CD4-positive, alpha-beta memory T cell (primary cell): ENCODE results near the gene MLLT6. TPM values are rescaled to one million over a fixed set of nuclear protein-coding genes. Genes with fewer than 3 reads are reported as not detected.

Source experiments
- CTCF ChIA-PET: fragments of 350-600 bp; sonication (Branson Sonifier 250); formaldehyde crosslinking; loops from one replicate; lab custom pipeline; 2021; ENCODE audit warnings: inconsistent platforms; ENCODE audit not compliant: partially characterized antibody; lab: Charles Lee
- POLR2A ChIA-PET: fragments of 350-600 bp; sonication (Branson Sonifier 250); formaldehyde crosslinking; loops from one replicate; lab custom pipeline; 2021; ENCODE audit not compliant: partially characterized antibody; lab: Charles Lee
- DNase-seq, 5 donors: peaks; one replicate each; pipeline versions ENCODE4 v3.0.0 to v3.0.0-alpha.2; 2020 to 2022; ENCODE audit warnings: mixed read lengths in 1 of 5
- H3K27ac ChIP-seq: one replicate; pipeline ENCODE4 v1.7.0; 2013; ENCODE audit warnings: low read depth, low read length
- H3K27me3 ChIP-seq: 2 replicates; pipeline ENCODE4 v1.7.0; 2013; ENCODE audit warnings: mild to moderate bottlenecking, low read length, moderate library complexity; ENCODE audit not compliant: insufficient read depth
- H3K36me3 ChIP-seq: 2 replicates; pipeline ENCODE4 v1.7.0; 2013; ENCODE audit warnings: mild to moderate bottlenecking, low read length, moderate library complexity; ENCODE audit not compliant: insufficient read depth
- H3K4me1 ChIP-seq: 2 replicates; pipeline ENCODE4 v1.7.0; 2013; ENCODE audit warnings: mild to moderate bottlenecking, low read length, moderate library complexity; ENCODE audit not compliant: insufficient read depth
- H3K4me3 ChIP-seq, 2 donors: one replicate each; pipeline ENCODE4 v1.7.0; 2013; ENCODE audit warnings: low read length in 2 of 2, mild to moderate bottlenecking in 1 of 2
- H3K9me3 ChIP-seq, 2 donors: one replicate each; pipeline ENCODE4 v1.7.0; 2013; ENCODE audit warnings: low read length in 2 of 2, control low read depth in 1 of 2; ENCODE audit not compliant: control insufficient read depth in 1 of 2
- H3K27ac Mint-ChIP-seq, 7 donors: one replicate each; pipeline ENCODE4 v1.8.0; 2020 to 2021; ENCODE audit warnings: mixed read lengths in 7 of 7, mild to moderate bottlenecking in 6 of 7, inconsistent platforms in 3 of 7, moderate library complexity in 3 of 7
- H3K27me3 Mint-ChIP-seq, 2 donors: one replicate each; pipeline ENCODE4 v1.8.0; 2020 to 2021; ENCODE audit warnings: mixed read lengths in 2 of 2
- H3K36me3 Mint-ChIP-seq, 2 donors: one replicate each; pipeline ENCODE4 v1.8.0; 2020 to 2021; ENCODE audit warnings: mixed read lengths in 2 of 2, inconsistent platforms in 1 of 2, mild to moderate bottlenecking in 1 of 2
- H3K4me1 Mint-ChIP-seq, 4 donors: one replicate each; pipeline ENCODE4 v1.8.0; 2020 to 2021; ENCODE audit warnings: mixed read lengths in 4 of 4, mild to moderate bottlenecking in 1 of 4
- H3K4me3 Mint-ChIP-seq, 8 donors: one replicate each; pipeline ENCODE4 v1.8.0; 2020 to 2021; ENCODE audit warnings: mixed read lengths in 8 of 8, mild to moderate bottlenecking in 7 of 8, moderate library complexity in 6 of 8, inconsistent platforms in 3 of 8
- H3K9me3 Mint-ChIP-seq, 8 donors: one replicate each; pipeline ENCODE4 v1.8.0; 2020 to 2021; ENCODE audit warnings: mixed read lengths in 8 of 8, mild to moderate bottlenecking in 5 of 8, inconsistent platforms in 3 of 8, moderate library complexity in 1 of 8
- intact Hi-C: fragments of 100-400 bp; cut with micrococcal nuclease; formaldehyde crosslinking; loops from one replicate; pipeline ENCODE4 v1.15.1; 2023
- polyA plus RNA-seq, 2 donors: library from polyadenylated mRNA; unstranded; fragments of 300-500 nt; fragmentation: Illumina TruSeq; gene quantifications; one replicate each; pipeline ENCODE4 v1.2.3, GENCODE V29; 2021
- total RNA-seq, 2 experiments: library from RNA; stranded (reverse); gene quantifications; one replicate each; pipeline ENCODE4 v1.2.3, GENCODE V29; 2021

MLLT6 gene
- total and polyA plus RNA-seq, 4 experiments from 2014 or later = 3.0 to 505 (median 254) TPM

DNA sequence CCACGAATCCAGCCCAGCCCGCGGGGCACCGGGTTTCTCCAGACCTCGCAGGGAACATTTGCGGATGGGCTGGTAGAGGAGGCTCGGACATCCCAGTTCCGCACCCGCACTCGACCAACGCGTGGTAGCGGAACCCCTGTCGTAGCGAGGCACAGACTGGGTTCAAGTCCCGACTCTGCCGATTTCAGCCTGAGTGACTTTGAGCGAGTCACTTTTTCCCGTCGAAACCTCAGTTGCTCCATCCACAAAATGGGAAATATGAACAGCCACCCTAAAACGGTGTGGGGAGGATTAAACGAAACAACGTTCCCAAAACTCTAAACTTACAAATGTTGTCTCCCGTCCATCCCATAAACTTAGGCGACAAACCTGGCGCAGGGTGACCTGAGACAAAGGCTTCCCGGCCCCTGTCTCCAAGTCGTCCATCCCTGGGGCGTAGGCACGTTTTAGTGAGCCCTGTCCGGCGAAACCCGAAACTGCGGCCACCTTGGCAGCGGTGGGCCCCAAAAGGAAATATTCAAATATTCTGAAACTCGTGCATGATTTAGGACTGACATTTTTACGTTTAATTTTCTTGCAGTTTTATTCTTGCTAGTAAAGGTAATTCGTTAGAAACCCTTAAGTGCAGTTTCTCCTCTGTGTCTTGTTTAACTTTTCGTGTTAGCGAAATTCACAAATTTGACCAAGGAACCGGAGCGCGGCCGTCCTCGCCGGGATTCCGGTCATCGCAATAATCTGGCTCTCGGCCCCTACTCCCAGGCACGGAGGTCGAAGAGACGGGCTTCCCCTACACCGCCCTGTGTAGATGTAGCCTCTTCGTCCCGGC, 1.9 kb upstream of the MLLT6 start:
- peak overlapping the region; percentile 92 to 98 (median 98) for H3K27ac Mint-ChIP-seq
- ChIA-PET POLR2A (interaction anchor here (0.5 to 14.0 kb wide), 9 partner anchors 12 to 168 kb away, joined by 3 to 588 read pairs (median 7); partner anchors contain the start of genes CISD3, CWC25, EPOP and PSMB3), CTCF (interaction anchor here (1.1 to 6.5 kb wide), 4 partner anchors 25 to 144 kb away, joined by 4 to 34 read pairs (median 4); partner anchors contain the start of gene PSMB3)
- peaks cover 46% of the 10 kb centered on the region for H3K4me1 ChIP-seq
- no peaks in the 10 kb centered on the region for H3K36me3 ChIP-seq
- H3K36me3 Mint-ChIP-seq = peaks cover 3 to 52% of the 10 kb centered on the region in 2 donors
- H3K27ac ChIP-seq = peak overlapping the region; percentile 94
- H3K27me3 Mint-ChIP-seq = no peaks in the 10 kb centered on the region
- peak overlapping the region; percentile 92 to 99 (median 96) for H3K4me3 Mint-ChIP-seq
- H3K9me3 Mint-ChIP-seq = no peaks in the 10 kb centered on the region
- peak in 3 of 5 donors; percentile 19 to 26 (median 19) for DNase-seq
- peaks cover 26 to 70% (median 35%) of the 10 kb centered on the region in 4 donors for H3K4me1 Mint-ChIP-seq
- no peaks in the 10 kb centered on the region for H3K27me3 ChIP-seq
- H3K4me3 ChIP-seq = peak overlapping the region; percentile 74 to 97
- H3K9me3 ChIP-seq = no peaks in the 10 kb centered on the region
- intact Hi-C loops = loop anchor here (1.0 to 10.0 kb wide), 4 partner anchors 49 to 502 kb away; partner anchors contain the start of genes LASP1, PIP4K2B, PSMB3 and RPL19

DNA sequence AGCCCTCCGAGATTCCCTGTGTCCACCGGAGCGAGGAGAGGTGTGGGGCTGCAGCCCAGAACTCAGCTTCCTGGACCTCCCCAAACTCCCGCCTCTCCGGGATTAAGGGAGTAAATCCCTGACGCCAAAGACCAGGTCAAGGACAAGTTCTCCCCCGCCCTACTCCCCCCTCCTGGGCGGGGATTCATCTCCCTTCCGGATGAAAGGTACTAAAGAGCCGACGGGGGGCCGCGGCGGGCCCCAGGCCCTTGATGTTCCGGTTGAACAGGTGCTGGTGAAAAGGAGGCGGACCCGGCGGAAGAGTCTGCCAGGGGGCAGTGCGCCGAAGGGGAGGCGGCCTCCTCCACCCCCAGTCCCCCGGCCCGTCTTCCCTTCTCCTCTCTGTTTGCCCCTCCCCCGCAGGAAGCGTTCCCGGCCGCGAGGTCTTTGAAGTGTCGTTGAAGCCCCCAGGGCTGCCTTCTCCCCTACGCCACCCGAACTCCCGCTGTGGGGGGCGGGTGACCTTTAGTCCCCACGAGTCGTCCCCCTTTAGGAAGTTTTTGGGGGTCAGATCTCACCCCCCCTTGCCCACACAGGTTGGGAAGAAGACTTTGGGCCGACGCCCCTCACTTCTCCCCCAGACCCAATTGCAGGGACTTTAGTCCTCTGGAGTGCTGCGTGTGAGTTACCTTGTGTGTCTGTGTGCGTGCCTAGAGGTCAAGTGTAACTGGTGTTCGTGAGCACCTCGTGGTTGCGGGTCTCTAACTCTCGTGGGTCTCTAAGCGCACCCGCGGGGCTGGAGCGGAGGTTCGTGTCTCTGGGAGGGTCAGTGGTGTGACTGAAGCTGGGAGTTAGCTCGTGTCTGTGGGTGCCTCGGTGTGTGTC, 1.1 kb upstream of the MLLT6 start:
- POLR2A ChIA-PET = interaction anchor here (0.5 to 14.0 kb wide), 19 partner anchors 11 to 492 kb away, joined by 3 to 588 read pairs (median 4); partner anchors contain the start of genes CISD3, EPOP, LASP1 and PSMB3
- peak; percentile 52 to 81 (median 60) for DNase-seq
- H3K27me3 Mint-ChIP-seq = no peaks in the 10 kb centered on the region
- Histone ChIP-seq H3K36me3 (peaks cover 2% of the 10 kb centered on the region), H3K27me3 (no peaks in the 10 kb centered on the region), H3K27ac (peak overlapping the region; percentile 94), H3K4me3 (peak overlapping the region; percentile 89 to 97), H3K9me3 (no peaks in the 10 kb centered on the region), H3K4me1 (peaks cover 53% of the 10 kb centered on the region)
- no peaks in the 10 kb centered on the region for H3K9me3 Mint-ChIP-seq
- H3K27ac Mint-ChIP-seq = peak overlapping the region; percentile 92 to 98 (median 98)
- CTCF ChIA-PET = interaction anchor here (0.6 to 6.5 kb wide), 5 partner anchors 24 to 146 kb away, joined by 3 to 34 read pairs (median 4); partner anchors contain the start of gene PSMB3
- peaks cover 27 to 74% (median 40%) of the 10 kb centered on the region in 4 donors for H3K4me1 Mint-ChIP-seq
- peak overlapping the region; percentile 92 to 99 (median 96) for H3K4me3 Mint-ChIP-seq
- H3K36me3 Mint-ChIP-seq = peaks cover 4 to 56% of the 10 kb centered on the region in 2 donors
- intact Hi-C loops = loop anchor here (5.0 to 10.0 kb wide), 2 partner anchors 168 to 501 kb away; partner anchors contain the start of genes LASP1 and RPL19

DNA sequence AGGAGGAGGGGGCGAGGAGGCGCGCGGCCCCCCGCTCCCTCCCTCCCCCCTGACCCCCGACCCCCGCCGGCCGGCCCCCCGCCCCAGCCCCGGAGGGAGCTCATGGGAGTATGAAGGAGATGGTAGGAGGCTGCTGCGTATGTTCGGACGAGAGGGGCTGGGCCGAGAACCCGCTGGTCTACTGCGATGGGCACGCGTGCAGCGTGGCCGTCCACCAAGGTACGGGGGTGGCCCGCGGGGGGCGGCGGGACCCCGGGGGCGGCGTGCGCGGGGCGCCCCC, 390 bp downstream of the MLLT6 start:
- peaks cover 17 to 69% of the 10 kb centered on the region in 2 donors for H3K36me3 Mint-ChIP-seq
- intact Hi-C loops = loop anchor here (1.0 to 10.0 kb wide), 2 partner anchors 25 to 499 kb away; partner anchors contain the start of genes CISD3 and RPL19

DNA sequence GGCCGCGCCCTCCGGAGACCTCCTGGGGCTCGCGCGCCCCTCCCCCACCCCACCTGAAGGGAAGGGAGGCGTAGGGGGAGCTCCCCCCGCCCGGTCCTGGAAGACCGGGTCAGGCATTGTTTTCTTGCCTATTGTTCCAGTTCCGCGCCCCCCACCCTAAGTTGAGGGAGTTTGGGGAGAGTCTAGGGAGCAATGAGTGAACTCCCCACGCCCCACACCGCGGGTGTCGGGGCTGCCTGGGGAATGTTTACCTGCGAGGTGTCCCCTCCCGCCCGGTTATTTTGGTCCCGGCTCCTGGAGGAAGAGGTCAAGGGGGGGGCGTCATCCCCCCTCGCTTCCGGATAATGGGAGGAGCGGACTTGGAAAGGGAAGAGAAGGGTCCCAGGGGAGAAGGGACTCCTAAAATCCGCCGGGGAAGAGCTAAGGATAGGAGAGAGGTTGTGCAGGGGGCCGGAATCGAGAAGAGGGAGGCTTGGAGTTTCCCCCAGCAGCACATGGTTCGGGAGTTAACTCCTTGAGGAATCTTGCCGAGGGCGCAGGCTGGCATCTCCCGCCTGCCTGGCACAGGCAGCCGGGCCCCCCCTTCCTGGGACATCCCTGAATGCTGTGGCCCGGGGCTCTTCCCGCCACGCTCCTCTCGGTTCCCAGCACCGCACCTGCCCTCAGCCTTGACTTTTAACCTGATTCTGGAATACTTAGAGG, 881 bp downstream of the MLLT6 start:
- Histone ChIP-seq H3K4me1 (peaks cover 54% of the 10 kb centered on the region), H3K27ac (peak overlapping the region; percentile 76), H3K27me3 (no peaks in the 10 kb centered on the region), H3K4me3 (peak overlapping the region; percentile 66 to 89), H3K36me3 (peaks cover 22% of the 10 kb centered on the region), H3K9me3 (no peaks in the 10 kb centered on the region)
- peaks cover 18 to 74% of the 10 kb centered on the region in 2 donors for H3K36me3 Mint-ChIP-seq
- DNase-seq = peak in 3 of 5 donors; percentile 15 to 52 (median 31)
- CTCF ChIA-PET = interaction anchor here (1.8 to 6.5 kb wide), 3 partner anchors 22 to 29 kb away, joined by 9 to 34 read pairs (median 29); no protein-coding TSS in a partner anchor
- peak overlapping the region; percentile 94 to 99 (median 96) for H3K4me3 Mint-ChIP-seq
- peaks cover 28 to 81% (median 50%) of the 10 kb centered on the region in 4 donors for H3K4me1 Mint-ChIP-seq
- no peaks in the 10 kb centered on the region for H3K9me3 Mint-ChIP-seq
- H3K27me3 Mint-ChIP-seq = no peaks in the 10 kb centered on the region
- H3K27ac Mint-ChIP-seq = peak overlapping the region; percentile 88 to 96 (median 94)
- POLR2A ChIA-PET = interaction anchor here (0.7 to 14.0 kb wide), 10 partner anchors 9 to 164 kb away, joined by 3 to 588 read pairs (median 21); partner anchors contain the start of genes CISD3, EPOP, LASP1 and PIP4K2B
- intact Hi-C loops = loop anchor here (1.0 to 10.0 kb wide), 2 partner anchors 24 to 499 kb away; partner anchors contain the start of genes CISD3 and RPL19

More for the DNA sequence above, 390 bp downstream of the MLLT6 start:
- Mint-ChIP-seq H3K4me1 (peaks cover 28 to 81% (median 49%) of the 10 kb centered on the region in 4 donors), H3K27me3 (no peaks in the 10 kb centered on the region), H3K4me3 (peak overlapping the region; percentile 61 to 99 (median 84)), H3K27ac (peak overlapping the region in 2 of 7 donors; percentile 56 to 96), H3K9me3 (no peaks in the 10 kb centered on the region)
- Histone ChIP-seq H3K27ac (peak overlapping the region; percentile 94), H3K27me3 (no peaks in the 10 kb centered on the region), H3K9me3 (no peaks in the 10 kb centered on the region), H3K4me1 (peaks cover 54% of the 10 kb centered on the region), H3K4me3 (peak overlapping the region in 1 of 2 donors; percentile 66), H3K36me3 (peaks cover 17% of the 10 kb centered on the region)
- CTCF ChIA-PET = interaction anchor here (1.1 to 6.5 kb wide), 3 partner anchors 22 to 30 kb away, joined by 4 to 34 read pairs (median 29); no protein-coding TSS in a partner anchor
- POLR2A ChIA-PET = interaction anchor here (0.9 to 14.0 kb wide), 15 partner anchors 8 to 448 kb away, joined by 3 to 588 read pairs (median 6); partner anchors contain the start of genes CISD3, EPOP, LASP1 and PSMB3
- DNase-seq = no peak

DNA sequence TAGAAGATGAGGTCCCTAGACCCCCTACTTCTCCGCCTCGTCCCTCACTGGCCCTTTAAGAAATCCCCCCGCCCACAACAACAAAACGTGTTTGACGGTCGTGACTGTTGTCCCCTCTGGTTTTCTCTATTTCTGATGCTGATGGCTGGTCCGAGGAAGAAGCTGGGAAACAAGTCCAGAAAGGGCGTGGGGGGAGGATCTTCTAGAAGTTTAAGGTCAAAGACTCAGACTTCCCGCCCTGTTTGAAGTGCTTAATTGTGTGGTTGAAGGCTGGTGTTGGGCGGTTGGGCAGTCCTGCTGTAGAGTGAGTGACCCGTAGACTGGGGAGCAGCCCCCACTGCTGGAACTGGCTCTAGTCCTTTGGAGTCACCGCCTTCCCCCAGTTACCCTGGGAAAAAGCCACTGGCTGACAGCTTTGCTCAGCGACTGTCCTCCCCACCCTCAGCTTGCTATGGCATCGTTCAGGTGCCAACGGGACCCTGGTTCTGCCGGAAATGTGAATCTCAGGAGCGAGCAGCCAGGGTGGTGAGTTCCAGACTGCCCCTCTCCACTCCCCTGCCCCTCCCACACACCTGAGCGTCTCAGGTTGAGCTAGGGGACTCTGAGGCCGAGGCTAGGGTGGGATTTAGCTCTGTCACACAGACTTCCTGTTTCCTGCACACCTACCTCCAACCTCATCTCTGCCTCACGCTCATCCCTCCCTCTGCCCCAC, 1.6 kb downstream of the MLLT6 start:
- Histone ChIP-seq H3K4me3 (peak overlapping the region; percentile 66 to 89), H3K27ac (peak overlapping the region; percentile 76)
- peaks cover 22 to 77% (median 45%) of the 10 kb centered on the region in 4 donors for H3K4me1 Mint-ChIP-seq

More for the DNA sequence above, 1.6 kb downstream of the MLLT6 start:
- intact Hi-C loops = loop anchor here (10.0 kb wide), 1 partner anchor 498 kb away; the partner anchor contains the start of gene RPL19
- Mint-ChIP-seq H3K4me3 (peak overlapping the region; percentile 94 to 99 (median 96)), H3K9me3 (no peaks in the 10 kb centered on the region), H3K27ac (peak overlapping the region; percentile 88 to 96 (median 94)), H3K36me3 (peaks cover 25 to 77% of the 10 kb centered on the region in 2 donors), H3K27me3 (no peaks in the 10 kb centered on the region)
- Histone ChIP-seq H3K4me1 (peaks cover 49% of the 10 kb centered on the region), H3K36me3 (peaks cover 29% of the 10 kb centered on the region), H3K9me3 (no peaks in the 10 kb centered on the region), H3K27me3 (no peaks in the 10 kb centered on the region)
- peak in 4 of 5 donors; percentile 19 to 68 (median 28) for DNase-seq
- ChIA-PET POLR2A (interaction anchor here (0.6 to 14.0 kb wide), 10 partner anchors 9 to 147 kb away, joined by 3 to 588 read pairs (median 6); partner anchors contain the start of genes CISD3, EPOP, PIP4K2B and PSMB3), CTCF (interaction anchor here (1.1 to 6.5 kb wide), 5 partner anchors 21 to 32 kb away, joined by 4 to 34 read pairs (median 9); partner anchors contain the start of gene EPOP)
